Daoy (cell line): ENCODE data around the gene LIN28A. TPM values are rescaled to one million over a fixed set of nuclear protein-coding genes. Genes with fewer than 3 reads are reported as not detected.
"Not testable (repeated sequence)": the region's sequence is repeated elsewhere in the genome, so short reads cannot be mapped to it uniquely, and the experiment has no call there.

Experiments used
- DNase-seq: peaks from one replicate; pipeline ENCODE4 v3.0.0-alpha.2; 2015; ENCODE audit warnings: low read depth
- total RNA-seq: library from RNA; depleted of rRNA; stranded (reverse); fragments of >200 nt; shearing (Covaris generic); gene quantifications from 2 replicates; pipeline ENCODE4 v1.2.3, GENCODE V29; 2014; rRNA removed

LIN28A gene, protein sequence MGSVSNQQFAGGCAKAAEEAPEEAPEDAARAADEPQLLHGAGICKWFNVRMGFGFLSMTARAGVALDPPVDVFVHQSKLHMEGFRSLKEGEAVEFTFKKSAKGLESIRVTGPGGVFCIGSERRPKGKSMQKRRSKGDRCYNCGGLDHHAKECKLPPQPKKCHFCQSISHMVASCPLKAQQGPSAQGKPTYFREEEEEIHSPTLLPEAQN
- 0.86 TPM in 1 of 2 replicates, not detected in the other for total RNA-seq

DNA sequence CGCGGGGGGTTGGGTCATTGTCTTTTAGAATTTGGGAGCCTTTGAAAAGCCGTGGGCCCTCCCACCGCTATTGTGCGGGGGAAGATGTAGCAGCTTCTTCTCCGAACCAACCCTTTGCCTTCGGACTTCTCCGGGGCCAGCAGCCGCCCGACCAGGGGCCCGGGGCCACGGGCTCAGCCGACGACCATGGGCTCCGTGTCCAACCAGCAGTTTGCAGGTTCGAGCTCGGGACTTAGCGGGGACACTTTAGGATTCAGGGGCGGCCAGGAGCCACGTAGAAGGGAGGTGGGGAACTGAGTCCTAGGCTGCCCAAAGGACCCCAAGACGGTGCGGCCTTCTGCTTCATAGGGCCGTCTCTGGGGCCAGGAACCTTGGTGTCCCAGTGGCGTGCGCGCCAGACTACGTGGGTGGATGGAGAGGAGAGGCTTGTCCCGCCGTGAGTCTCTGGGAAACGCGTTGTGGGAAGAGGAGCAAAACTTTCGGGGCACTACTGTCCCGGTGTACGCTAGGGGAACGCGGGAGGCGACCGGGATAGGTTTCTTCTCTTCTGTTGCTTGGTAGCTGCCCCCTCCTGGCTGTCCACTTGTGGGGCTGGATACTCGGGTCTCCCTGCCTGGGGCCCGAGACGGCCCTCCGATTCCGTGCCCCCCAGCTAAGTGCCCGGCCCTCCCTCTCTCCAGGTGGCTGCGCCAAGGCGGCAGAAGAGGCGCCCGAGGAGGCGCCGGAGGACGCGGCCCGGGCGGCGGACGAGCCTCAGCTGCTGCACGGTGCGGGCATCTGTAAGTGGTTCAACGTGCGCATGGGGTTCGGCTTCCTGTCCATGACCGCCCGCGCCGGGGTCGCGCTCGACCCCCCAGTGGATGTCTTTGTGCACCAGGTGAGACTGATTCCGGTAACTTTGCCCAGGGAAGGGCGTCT, at the start of gene LIN28A:
TSS of gene LIN28A (plus strand) at position 112 of the 918 bp plus-strand sequence. CDS start at position 187, 75 bp downstream.
- DNase-seq = no peak

DNA sequence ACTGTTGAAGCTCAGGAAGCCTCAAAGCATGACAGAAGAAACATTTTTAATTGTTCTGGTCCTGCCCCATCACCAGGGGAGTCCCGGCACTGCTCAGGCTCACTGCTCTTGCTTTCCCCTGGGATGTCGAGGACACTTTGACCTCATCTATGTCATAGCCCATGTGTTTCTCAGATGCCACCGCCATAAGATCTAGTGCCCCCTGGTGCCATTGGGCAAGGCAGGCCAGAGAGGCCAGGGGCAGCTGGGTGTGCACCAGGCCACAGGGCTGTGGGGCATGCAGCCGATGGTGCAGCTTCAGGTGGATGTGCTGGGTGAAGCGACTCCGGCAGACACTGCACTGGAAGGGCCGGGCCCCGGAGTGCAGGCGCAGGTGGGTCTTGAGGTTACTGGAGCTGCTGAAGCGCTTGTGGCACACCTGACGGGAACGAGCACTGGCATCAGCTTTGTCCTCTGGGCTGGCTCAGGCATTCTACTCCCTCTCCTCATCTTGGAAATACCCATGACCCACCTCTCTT, 49.0 kb upstream of the LIN28A start:
- no peak for DNase-seq

DNA sequence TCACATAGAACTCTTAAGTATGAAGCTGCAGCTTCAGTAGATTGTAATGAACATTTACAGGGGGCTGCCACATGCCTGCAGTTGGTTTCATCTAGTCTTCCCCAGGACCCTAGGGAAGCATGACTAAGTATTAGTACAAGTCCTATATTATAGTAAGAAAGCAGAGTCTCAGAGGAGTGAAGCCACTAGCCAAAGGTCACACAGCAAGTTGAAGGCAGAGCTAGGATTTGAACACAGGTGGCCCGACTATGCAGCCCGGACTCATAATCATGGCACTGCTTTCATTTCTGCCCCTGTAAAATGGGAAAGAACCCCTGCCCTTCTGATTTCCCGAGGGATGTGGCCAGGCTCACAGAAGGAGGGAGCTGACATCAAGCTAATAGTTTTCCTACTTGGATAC, 48.3 kb upstream of the LIN28A start:
- DNase-seq = no peak

DNA sequence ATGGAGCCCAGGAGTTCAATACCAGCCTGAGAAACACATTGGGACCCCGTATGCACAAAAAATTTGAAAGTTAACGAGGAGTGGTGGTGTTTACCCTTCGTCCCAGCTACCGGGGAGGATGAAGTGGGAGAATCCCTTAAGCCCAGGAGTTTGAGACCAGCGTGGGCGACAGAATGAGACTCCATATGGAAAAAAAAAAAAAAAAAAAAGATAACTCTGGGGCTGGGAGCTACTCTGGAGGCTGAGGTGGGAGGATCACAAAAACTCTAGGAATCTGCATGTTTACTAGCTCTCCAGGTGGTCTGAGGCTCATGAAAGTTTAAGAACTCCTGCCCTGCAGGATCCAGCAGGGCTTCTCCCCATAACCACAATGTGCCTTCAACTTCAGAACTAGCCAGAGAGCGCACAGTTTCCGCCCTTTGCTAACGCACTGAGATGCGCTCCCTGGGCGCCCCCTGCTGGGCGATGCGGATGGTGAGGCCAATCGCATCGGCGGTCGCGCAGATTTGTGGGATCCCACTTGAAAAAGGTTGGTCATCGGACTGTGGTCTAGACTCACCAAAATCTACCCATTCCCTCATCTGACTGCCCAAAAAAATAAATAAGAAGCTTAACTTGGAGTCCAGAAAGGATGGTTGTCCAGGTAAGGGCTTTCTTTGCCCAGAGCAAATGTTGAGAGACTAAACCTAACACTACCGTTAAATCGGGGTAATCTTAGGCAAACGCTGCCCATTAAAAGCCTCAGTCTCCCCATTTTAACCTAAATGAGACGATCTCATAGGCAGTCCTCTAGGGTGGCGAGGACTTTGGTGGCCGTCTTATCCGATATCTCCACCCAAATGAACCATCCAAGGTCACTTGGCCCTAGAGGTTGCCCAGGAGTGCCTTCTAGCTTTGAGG, 46.8 kb upstream of the LIN28A start:
- peak; percentile 84 for DNase-seq

DNA sequence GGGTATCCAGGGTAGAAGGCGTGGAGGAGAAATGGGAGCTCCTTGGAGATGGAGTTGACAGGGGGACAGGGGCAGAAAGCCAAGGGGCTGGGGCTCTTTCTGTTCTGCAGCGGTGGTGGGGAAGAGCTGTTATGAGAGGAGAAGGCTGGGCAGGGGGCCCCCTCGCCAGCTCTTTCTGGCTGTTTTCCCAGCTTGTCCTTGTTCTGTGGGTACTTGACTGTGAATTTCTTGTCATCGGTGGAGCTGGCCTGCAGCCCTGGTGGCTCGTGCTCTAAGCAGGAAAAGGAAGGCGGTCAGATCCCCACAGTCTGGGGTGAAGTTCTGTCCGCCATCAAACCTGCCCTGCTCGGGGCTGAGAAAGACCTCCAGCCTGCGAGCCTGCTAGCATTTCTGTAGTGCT, 45.7 kb upstream of the LIN28A start:
- no peak for DNase-seq

DNA sequence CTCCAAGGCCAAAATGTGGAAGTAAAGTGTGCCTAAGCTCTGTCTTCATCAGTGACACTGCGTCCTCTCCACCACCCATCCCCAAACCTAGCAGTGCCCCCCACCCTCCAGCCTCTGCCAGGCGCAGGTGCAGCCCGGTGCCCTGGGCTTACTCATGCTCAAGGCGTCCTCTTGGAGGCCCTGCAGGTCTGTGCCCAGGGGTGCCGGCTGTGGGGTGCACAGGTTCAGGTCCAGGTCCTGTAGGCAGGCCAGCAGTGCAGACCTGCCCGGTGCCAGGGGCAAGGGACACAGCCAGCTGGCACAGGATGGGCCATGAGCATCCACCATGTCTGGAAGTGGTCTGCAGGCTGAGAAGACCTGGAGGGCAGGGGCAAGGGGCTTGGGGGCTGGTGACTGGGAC, 43.2 kb upstream of the LIN28A start:
- DNase-seq = no peak

DNA sequence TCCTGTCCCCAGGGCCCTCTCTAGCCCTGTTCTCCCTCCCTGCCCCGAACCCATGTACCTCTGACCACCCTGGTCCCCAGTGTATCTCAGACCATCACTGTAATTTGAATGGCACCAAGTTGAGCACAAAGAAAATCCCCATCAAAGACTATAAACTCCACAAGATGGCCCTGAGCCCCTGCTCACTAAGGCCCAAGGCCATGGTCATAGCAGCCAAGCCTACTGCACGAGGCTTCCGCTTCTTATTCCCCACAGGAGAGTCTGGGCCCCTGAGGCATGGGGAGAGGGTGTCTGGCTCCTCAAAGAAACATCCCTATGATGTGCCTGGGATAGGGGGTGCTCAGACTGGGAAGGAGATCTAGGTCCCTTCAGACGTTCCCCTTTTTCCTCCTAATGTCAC, 42.6 kb upstream of the LIN28A start:
- DNase-seq = no peak

DNA sequence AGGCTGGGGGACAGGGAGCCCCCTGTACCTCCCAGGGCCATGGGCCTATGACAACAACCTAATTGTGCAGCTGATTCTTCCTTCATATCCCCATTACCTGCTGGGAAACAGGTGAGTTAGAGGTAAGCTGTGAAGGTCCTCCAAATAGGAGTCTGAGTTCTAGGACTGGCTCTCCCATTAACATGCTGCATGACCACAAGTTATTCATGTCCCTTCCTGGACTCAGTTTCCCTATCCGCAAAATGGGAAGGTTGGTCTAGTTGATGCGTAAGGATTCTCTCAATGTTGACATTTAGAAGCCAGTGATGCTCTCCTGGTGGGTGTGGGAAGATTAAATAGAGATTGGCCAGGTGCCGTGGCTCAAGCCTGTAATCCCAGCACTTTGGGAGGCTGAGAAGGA, 42.1 kb upstream of the LIN28A start:
- DNase-seq = no peak

DNA sequence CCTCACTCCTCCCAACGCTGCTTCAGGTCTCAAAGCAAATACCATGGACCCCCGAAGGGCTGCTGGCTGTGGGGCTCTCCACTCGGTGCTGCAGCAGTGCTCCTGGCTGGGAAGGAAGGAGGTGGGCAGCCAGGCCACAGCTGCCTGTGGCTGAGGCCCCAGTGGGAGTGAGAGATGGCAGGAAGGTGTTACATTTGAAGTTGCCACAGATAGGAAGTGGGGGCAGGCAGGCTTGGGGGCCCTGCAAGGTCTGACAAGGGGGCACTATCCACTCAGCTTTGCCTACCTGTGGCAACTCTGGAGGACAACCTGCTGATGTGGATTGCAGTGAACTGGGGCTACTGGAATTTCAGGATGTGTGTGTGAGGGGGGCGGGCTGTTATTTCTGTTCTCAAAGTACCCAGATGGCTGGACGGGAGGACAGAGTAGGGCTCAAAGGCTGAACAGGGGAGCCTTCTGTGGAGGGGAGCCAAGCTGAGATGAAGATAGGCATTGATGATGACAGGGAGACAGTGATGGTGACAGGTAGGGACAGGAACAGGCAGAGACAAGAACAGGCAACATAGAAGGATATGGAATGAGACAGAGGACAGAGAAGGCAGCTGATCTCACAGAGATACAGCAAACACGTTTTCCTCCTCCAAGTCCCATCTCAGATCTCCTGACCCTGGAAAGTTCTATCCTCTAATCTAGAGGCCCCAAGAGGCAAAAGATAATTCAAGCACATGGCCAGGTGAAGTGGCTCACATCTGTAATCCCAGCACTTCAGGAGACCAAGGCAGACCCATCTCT, 39.8 kb upstream of the LIN28A start:
- no peak for DNase-seq

DNA sequence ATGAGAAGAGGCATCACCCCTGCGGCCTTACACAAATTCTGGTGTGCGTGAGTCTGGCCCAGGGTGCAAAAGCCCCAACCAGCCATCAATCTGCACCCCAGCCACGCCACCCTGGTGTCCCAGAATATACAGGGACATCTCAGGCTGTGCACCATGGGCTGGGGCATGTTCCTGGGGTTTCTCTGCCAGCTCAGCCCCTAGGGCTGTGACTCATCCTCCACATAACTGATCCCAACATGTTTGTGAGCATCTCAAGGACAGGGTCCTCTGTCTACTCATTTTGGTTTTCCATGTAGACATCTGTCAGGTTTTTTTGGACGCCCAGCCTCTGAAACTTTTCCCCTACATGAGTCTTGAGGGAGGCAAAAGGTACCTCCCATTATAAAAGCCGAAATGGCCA, 38.6 kb upstream of the LIN28A start:
- DNase-seq = peak; percentile 48

DNA sequence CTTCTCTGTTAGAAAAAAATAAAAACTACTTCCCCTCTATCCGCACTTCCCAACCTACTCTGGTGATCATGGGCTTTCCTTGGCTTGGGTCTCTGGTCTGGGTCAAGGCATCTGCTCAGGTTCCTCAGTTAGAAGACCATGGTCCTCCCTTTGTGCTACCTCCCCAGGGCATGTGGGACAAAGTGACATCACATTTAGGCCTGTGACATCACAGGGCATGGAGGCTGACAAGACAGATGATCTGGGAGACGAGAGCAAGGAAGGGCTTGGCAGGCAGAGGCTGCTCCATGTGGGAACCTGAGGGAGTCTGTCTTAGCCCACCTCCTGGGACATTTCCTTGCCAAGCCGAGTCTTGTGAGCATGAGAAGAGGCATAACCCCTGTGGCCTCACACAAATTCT, 38.0 kb upstream of the LIN28A start, which contains the start of gene ZNF683:
TSS of gene ZNF683 (minus strand) at position 140 of the 400 bp plus-strand sequence. CDS start 4,179 bp downstream, outside the sequence.
- not testable (repeated sequence) for DNase-seq

DNA sequence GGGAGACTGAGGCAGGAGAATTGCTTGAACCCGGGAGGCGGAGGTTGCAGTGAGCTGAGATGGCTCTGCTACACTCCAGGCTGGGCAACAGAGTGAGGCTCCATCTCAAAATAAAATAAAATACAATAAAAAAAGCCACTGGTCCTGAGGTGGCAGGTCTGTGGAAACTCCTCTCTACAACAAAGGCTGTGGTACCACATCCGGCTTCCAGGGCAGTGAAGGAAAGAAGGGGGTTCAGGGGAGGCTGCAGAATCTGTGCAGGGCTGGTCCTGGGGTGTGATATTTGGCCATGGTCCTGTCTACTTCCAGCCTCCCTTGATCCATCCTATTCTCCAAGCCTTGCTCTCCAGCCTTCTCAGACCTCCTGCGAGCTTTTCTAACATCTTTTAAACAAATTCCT, 37.3 kb upstream of the LIN28A start:
- DNase-seq = no peak

DNA sequence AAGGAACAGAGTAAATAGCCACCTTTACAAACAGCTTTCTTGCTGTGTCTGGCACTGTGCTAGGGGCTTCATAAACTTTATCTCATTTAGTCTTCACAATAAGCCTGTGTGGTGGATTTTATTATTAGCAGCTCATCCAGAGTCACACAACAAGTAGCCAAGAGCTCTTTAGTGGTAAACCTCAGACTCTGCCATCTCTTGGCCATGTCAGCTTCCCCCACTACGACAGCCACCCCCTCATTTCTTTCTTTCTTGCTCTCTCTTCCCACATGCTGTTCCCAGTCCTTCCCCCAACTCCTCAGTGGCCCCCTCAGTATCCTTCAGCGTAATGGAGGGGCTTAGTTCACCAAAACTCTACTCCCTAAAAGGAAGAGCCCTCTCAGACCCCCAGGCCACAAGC, 36.8 kb upstream of the LIN28A start:
- DNase-seq = no peak

DNA sequence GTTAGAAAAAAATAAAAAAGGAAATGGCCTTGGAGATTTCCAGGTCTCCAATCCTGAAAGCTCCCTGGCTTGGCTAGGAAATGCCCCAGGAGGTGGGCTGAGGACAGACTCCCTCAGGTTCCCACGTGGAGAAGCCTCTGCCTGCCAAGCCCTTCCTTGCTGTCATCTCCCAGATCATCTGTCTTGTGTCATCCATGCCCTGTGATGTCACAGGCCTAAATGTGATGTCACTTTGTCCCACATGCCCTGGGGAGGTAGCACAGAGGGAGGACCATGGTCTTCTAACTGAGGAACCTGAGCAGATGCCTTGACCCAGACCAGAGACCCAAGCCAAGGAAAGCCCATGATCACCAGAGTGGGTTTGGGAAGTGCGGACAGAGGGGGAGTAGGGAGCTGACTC, 36.3 kb upstream of the LIN28A start:
- not testable (repeated sequence) for DNase-seq

DNA sequence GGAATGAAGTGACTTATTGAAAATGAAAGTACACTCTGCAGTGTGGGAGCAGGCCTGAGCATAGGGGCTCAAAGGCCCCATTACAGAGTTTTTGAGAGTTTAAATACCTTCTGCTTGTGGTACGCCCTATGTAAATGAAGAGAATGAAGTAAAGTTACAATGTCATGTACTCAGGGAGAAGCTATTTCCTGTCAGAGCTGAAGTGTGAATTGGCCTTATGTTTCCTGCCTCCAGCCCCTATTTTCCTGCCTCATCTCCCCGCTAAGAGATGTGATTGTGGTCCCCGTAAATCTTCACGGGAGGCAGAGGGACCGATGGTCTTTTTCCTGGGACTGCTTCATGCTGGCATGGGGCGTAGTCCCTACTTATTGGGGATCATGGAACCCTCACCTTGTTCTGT, 35.5 kb upstream of the LIN28A start:
- no peak for DNase-seq

DNA sequence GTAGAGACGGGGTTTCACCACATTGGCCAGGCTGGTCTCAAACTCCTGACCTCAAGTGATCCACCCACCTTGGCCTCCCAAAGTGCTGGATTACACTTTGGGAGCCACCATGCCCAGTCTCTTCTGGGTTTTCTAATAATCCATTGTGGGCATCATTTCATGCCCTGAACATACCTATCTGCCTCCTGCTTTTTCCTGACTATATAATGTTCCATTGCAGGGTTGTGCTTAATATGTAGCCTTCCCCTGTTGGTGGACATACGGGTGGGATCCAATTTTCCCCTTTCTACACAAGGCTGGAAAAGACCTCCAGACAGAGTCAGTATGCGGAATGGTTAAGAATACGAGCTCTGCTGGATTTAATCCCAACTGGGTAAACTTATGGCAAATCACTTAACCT, 34.6 kb upstream of the LIN28A start:
- no peak for DNase-seq

DNA sequence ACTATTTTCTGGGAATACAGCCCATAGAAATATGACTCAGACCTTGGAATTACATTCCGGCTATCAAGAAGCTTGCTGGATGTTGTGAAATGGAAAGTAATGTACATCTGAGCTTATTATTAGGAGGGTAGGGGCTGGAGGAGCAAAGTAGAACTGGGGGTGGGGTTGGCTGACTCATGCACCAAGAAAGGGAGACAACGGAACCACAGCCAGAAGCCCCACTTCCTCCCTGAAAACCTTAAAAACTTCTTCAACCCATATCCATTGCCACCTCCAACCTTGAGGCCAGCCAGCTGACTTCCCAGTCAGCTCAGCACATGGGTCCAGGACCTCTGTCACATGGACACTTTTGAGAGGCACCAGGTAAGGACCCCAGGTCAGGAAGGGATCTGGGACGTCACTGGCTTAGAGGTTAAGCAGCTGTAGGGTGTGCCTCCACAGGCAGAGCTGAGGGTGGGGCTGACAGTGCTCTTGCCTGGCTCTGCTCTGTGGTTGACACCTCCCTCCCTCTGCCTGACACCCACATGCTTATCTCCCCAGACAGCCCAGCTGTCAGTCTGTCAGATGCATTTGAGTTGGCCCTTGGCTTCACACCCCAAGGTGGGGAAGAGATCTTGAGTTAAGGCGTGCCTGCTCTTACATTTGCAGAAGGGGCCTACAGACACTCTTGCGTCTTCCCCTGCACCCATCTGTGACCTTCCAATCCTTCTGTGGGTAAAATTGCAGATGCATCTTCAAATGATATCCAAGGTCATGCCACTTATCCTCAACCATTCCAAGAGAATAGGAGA, 32.3 kb upstream of the LIN28A start:
- peak; percentile 91 for DNase-seq

DNA sequence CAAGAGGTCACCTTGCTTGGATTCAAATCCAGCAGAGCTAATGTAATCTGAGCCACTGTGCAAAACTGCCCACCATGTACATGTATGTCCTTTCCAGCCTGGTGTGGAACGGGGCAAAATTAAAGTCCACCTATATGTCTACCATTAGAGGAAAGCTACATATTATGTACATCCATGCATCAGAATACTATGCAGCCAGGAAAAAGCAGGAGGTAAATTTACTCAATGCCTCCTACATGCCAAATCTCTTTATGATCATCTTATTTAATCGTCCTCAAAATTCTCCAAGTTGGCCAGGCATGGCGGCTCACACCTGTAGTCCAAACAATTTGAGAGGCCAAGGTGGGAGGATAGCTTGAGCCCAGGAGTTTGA, 31.8 kb upstream of the LIN28A start:
- DNase-seq = no peak

DNA sequence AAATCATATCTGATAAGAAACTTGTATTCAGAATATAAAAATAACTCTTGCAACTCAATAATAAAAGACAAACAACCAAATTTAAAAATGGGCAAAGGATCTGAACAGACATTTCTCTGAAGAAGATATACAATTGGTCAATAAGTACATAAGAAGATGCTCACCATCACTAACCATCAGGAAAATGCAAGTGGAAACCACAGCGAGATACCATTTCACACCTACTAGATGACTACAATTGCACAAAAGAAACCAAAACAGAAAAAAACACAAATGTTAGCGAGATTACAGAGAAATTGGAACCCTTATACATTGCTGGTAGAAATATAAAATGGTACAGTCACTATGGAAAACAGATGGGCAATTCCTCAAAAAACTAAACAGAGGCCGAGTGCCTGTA, 26.5 kb upstream of the LIN28A start:
- no peak for DNase-seq

DNA sequence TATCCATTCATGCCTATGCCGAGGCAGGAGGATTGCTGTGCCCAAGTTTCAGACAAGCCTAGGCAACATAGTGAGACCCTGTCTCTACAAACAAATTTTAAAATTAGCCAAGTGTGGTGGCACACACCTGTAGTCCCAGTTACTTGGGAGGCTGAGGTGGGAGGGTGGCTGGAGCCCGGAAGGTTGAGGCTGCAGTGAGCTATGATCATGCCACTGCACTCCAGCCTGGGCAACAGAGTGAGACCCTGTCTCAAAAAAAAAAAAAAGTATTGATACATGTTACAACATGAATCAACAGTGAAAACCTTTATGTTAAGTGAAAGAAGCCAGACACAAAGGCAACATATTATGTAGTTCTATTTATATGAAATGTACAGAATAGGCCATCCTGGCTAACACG, 25.6 kb upstream of the LIN28A start:
- not testable (repeated sequence) for DNase-seq
